Measurements from ENCODE around the gene CCDC6. TPM values are rescaled to one million over a fixed set of nuclear protein-coding genes. Genes with fewer than 3 reads are reported as not detected.

Gene CCDC6
- total RNA-seq, 1 donor from 2014 or later = 57.6 TPM

GRCh38 chr10:59852670-59853069 is 53.7 kb downstream of the CCDC6 start:
- no peak for DNase-seq (ENCODE audit: low spot score)

GRCh38 chr10:59851864-59852263 is 54.5 kb downstream of the CCDC6 start:
- DNase-seq (ENCODE audit: low spot score) = no peak

- DNase-seq (ENCODE audit: low spot score) = no peak
Observed at GRCh38 chr10:59847888-59848287, 58.5 kb downstream of the CCDC6 start.

- DNase-seq (ENCODE audit: low spot score) = no peak
Observed at GRCh38 chr10:59847326-59847725, 59.0 kb downstream of the CCDC6 start.

GRCh38 chr10:59844436-59844835 is 61.9 kb downstream of the CCDC6 start:
- DNase-seq (ENCODE audit: low spot score) = no peak

GRCh38 chr10:59843748-59844147 is 62.6 kb downstream of the CCDC6 start:
- no peak for DNase-seq (ENCODE audit: low spot score)

DNA sequence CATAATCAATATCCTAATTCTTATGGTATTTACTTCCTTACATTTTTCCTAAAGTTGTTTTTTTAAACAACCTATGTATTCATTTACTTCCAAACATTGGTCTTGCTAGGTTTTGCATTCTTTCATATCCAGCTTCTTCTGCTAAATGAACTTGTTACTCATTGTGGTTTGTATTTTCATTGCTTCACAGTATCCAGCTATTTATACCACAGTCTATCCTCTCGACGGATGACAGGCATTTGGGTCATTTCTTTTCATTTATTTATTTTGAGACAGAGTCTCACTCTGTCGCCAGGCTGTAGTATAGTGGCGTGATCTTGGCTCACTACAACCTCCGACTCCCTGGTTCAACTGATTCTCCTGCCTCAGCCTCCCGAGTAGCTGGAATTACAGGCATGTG is 66.8 kb downstream of the CCDC6 start:
- no peak for DNase-seq (ENCODE audit: low spot score)

- DNase-seq (ENCODE audit: low spot score) = no peak
Observed at GRCh38 chr10:59838085-59838789, 68.1 kb downstream of the CCDC6 start.

DNA sequence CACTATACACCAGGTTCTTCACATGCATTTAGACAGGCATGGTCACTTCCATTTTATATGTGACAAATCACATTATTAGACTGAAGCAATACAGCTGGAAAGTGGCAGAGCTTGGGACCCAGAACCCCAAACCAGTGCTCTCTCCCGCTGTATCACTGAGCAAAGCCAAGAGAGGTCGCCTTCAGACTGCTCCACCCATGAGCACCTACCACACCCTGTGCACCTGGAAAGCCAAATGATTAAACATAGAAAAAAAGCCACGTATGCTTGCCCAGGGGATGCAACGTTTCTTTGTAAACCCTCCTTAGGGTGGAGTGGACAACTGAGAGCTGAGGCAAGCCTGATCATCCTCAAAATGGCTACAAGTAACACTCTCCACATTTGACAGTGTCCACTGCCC is 72.5 kb downstream of the CCDC6 start:
- no peak for DNase-seq (ENCODE audit: low spot score)

- no peak for DNase-seq (ENCODE audit: low spot score)
Observed at GRCh38 chr10:59832506-59832905, 73.8 kb downstream of the CCDC6 start.

GRCh38 chr10:59831658-59832503 is 74.5 kb downstream of the CCDC6 start:
- no peak for DNase-seq (ENCODE audit: low spot score)

DNA sequence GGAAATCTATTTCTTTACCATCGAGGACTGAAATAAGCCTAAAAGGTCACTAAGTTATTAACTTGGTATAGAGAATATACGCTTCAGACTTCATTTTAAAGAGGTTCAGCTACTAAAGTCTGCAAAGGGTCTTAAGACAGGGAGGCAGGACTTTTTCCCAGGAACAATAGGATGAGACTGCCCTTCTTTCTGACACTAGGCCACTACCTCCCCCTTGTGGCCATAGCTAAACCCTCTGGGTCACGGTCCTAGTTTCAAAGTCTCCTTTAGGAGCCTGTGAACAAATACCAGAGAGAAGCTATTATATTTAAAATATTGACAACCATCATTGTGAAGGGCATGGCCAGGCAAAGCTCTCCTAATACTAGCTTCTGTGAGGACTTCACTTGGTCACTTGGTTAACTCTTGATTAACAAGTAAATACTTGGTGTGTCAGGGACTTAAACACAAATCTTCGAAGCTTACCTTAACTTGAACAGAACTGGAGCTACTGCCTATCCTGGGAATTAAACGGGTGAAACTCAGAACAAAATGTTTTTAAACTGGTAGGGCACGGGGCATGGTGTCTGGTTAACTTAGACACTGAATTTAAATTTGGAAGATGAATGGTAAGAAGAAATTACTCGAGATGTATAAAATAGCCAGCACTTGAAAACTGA is 75.6 kb downstream of the CCDC6 start:
- DNase-seq (ENCODE audit: low spot score) = peak; percentile 39

GRCh38 chr10:59829601-59830000 is 76.8 kb downstream of the CCDC6 start:
- no peak for DNase-seq (ENCODE audit: low spot score)

DNA sequence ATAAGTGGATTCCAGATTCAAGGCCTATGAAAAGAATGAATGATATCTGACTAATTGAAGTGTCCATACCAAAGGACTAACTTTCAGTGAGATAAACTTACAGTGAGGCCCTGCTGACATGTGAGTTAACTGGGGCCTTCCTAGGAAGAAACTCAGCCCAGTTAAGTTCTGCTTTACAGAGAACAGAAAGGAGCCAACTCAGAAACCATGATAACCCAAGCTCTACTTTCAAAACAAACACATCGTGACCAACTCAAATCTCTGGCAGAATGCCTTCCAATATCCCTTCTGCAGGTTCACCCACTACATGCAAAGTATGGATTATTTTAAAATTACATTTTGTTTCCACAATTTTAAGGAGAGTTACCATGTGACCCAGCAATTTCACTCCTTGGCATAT is 77.3 kb downstream of the CCDC6 start:
- no peak for DNase-seq (ENCODE audit: low spot score)

DNA sequence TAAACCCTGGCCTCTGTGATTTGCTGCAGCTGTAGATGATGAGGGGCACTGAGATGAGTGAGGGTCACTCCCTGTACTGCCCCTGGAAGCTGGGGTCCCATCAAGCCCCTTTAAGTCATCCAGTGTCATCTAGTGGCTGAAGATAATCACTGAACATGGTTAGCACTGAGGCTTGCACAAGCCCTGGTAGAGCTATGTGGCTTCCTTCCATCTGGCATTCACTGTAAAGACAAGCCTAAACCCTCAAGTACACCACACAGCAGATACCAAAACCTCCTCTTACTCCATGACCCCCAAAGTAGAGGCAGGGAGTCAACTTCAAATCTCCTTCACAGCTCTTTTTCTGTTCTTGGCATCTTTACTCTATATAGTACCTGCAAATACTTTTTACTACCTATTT is 80.4 kb downstream of the CCDC6 start:
- DNase-seq (ENCODE audit: low spot score) = no peak

DNA sequence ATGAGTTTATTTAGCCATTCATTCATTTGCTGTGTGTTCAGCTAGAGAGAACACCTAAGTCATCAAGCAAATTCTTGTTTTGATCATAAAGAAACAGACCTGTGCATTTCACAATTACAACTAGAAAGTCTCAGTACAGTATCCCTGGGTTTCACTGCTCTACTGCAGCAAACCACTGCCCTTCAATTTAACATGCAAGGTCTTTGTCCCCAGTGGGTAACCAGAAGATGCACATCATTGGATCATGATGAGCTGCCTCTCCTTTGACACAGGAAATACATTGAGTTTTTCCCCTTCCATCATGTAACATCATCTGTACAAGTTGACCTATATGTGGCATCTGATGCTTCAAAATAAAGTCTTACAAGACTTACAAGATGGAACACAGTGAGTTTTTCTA is 82.6 kb downstream of the CCDC6 start:
- no peak for DNase-seq (ENCODE audit: low spot score)

DNA sequence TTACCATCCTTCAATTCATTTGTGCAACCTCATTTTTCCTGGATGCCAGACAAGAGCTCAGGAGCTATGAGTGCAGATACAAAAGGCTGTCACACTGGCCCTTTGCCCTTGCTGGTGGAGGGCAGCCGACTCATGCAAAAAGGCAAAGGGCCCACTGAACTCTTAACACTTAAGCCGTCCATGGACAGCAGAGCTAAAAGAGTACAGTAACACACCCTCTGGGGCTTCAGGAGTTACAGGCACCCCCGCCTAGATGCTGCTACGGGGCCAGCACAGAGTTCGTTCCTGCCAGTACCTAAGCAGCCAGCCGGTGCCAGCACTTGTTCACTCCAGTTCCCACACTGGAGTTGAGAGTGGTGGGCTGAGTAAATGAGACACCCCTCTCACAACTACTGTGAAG is 83.2 kb downstream of the CCDC6 start:
- no peak for DNase-seq (ENCODE audit: low spot score)

DNA sequence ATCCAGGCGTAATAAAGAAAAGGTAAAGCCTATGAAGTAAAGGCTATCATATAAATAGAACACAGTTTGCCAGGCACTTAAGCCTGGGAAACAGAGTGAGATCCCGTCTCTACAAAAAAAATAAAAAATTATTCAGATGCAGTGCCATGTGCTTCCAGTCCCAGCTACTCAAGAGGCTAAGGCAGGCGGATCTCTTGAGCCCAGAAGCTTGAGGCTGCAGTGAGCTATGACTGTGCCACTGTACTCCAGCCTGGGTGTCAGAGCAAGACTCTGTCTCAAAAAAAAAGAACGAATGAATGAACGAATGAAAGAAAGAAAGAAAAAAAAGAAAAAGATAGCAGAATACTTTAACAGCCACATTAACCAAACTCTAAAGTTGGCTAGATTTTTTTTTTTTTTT is 85.9 kb downstream of the CCDC6 start:
- no peak for DNase-seq (ENCODE audit: low spot score)

DNA sequence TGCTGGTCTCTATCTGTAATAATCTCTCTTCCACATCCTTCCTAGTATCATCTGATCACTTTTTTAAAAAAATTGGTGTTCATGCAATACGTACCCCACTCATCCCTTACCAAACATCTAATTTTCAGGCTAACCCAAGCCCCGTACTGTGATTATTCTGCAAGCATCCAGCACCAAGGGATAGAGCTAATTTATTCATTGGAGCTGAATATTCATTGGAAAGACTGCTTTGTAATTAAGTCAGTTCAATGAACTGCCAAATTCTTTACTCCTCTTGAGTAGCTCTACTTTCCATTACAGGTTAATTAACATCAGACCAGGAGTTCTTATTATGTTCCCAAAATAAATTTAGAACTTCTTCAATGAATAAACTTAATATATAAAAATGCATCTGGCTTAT is 86.7 kb downstream of the CCDC6 start:
- DNase-seq (ENCODE audit: low spot score) = no peak

- DNase-seq (ENCODE audit: low spot score) = no peak
Observed at GRCh38 chr10:59819265-59819664, 87.1 kb downstream of the CCDC6 start.

DNA sequence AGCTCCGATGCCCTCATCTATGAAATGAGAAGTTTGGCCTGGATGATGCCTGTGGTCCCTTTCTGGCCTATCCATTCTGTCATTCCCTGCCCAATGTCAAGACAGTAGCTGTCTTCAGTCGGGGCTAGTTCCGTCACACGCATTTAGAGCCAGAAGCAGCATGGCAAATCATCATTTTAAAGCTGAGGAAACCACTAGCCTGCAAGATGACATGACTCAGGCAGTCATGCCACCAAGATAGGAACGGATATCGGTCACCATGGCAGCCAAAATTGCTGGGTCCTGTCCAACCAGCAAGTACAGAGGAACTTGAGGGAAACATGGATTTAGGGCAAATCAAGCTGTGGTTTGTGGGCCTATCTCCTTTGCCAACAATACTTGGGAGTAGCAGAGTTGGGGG is 88.6 kb downstream of the CCDC6 start:
- DNase-seq (ENCODE audit: low spot score) = no peak

GRCh38 chr10:59814878-59815277 is 91.5 kb downstream of the CCDC6 start:
- no peak for DNase-seq (ENCODE audit: low spot score)

All from mucosa of gallbladder (tissue), 1 donor.